Thyroid gland (tissue), 4 donors: Measurements from ENCODE around the gene CPSF3.

Experiments used
- POLR2A ChIP-seq, 2 donors: fragments of 450-650 bp; IDR thresholded peaks; one replicate each; pipeline ENCODE4 v1.6.1; 2017; ENCODE audit warnings: antibody characterized with exemption in 2 of 2, mild to moderate bottlenecking in 2 of 2, moderate library complexity in 1 of 2
- TF ChIP-seq, protein P1 (sequence below), 6 experiments: fragments of 200-600 bp in 3 of 6; fragments of 450-650 bp in 3 of 6; sonication (generic) in 3 of 6; IDR thresholded peaks; one replicate each; pipeline ENCODE4 v1.5.1; 2016 to 2019; ENCODE audit warnings: antibody characterized with exemption in 6 of 6, mild to moderate bottlenecking in 2 of 6, inconsistent platforms in 1 of 6, moderate library complexity in 1 of 6

DNA sequence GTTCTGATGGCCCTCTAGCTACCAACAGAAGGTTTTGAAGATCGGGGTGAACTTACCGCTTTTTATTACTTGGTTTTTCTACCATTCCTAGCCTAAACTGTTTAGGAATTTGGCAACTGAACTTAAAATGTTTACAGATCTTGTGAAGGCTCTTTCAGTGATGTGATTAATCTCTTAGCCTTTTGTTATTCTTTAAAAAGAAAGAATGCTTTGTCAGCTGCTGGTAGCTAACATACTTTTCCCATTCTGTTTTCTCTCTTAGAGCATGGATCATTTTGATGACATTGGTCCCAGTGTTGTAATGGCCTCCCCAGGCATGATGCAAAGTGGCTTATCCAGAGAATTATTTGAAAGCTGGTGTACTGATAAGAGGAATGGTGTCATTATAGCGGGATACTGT lies 18.1 kb downstream of the CPSF3 start:
- no peak for TF ChIP-seq POLR2A (IDR thresholded peaks at IDR 0.05)
- TF ChIP-seq, protein P1, sequence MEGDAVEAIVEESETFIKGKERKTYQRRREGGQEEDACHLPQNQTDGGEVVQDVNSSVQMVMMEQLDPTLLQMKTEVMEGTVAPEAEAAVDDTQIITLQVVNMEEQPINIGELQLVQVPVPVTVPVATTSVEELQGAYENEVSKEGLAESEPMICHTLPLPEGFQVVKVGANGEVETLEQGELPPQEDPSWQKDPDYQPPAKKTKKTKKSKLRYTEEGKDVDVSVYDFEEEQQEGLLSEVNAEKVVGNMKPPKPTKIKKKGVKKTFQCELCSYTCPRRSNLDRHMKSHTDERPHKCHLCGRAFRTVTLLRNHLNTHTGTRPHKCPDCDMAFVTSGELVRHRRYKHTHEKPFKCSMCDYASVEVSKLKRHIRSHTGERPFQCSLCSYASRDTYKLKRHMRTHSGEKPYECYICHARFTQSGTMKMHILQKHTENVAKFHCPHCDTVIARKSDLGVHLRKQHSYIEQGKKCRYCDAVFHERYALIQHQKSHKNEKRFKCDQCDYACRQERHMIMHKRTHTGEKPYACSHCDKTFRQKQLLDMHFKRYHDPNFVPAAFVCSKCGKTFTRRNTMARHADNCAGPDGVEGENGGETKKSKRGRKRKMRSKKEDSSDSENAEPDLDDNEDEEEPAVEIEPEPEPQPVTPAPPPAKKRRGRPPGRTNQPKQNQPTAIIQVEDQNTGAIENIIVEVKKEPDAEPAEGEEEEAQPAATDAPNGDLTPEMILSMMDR (IDR thresholded peaks at IDR 0.05), result no peak
